HEK293T (cell line): ENCODE measurements around the gene SFI1.

Source experiments
- CTCF ChIA-PET: fragments of 350-600 bp; formaldehyde crosslinking; extraction: SDS; loops from one replicate; lab custom pipeline; 2021; ENCODE audit warnings: antibody characterized with exemption, inconsistent platforms; lab: Yijun Ruan, JAX
- POLR2A ChIA-PET: fragments of 350-600 bp; formaldehyde crosslinking; extraction: SDS; loops from one replicate; lab custom pipeline; 2020; ENCODE audit warnings: antibody characterized with exemption, inconsistent platforms; lab: Yijun Ruan, JAX
- DNase-seq: peaks from one replicate; pipeline ENCODE4 v3.0.0; 2012; ENCODE audit warnings: mixed read lengths; ENCODE audit errors: extremely low spot score
- ARNT ChIP-seq: fragments of 450-650 bp; IDR thresholded peaks from 2 replicates; pipeline ENCODE4 v1.6.1; 2017; ENCODE audit warnings: mild to moderate bottlenecking
- BHLHE40 ChIP-seq: fragments of 450-650 bp; IDR thresholded peaks from 2 replicates; pipeline ENCODE4 v1.6.1; 2016; ENCODE audit warnings: mild to moderate bottlenecking, moderate library complexity, borderline replicate concordance
- CTBP1 ChIP-seq: fragments of 450-650 bp; IDR thresholded peaks from 2 replicates; pipeline ENCODE4 v1.6.1; 2016; ENCODE audit warnings: borderline replicate concordance
- ELF4 ChIP-seq: fragments of 450-650 bp; IDR thresholded peaks from 2 replicates; pipeline ENCODE4 v1.6.1; 2017; ENCODE audit warnings: antibody characterized with exemption
- FOXA1 ChIP-seq: fragments of 450-650 bp; IDR thresholded peaks from 2 replicates; pipeline ENCODE4 v1.6.1; 2016; ENCODE audit warnings: mild to moderate bottlenecking
- FOXK2 ChIP-seq: fragments of 450-650 bp; IDR thresholded peaks from 2 replicates; pipeline ENCODE4 v1.6.1; 2016; ENCODE audit warnings: mild to moderate bottlenecking
- FOXM1 ChIP-seq: fragments of 450-650 bp; IDR thresholded peaks from 2 replicates; pipeline ENCODE4 v1.6.1; 2017; ENCODE audit warnings: mild to moderate bottlenecking, borderline replicate concordance
- HDGF ChIP-seq: fragments of 450-650 bp; IDR thresholded peaks from 2 replicates; pipeline ENCODE4 v1.6.1; 2017; ENCODE audit warnings: antibody characterized with exemption, borderline replicate concordance
- L3MBTL2 ChIP-seq: fragments of 450-650 bp; conservative IDR thresholded peaks from 2 replicates; pipeline ENCODE4 v1.6.1; 2016; ENCODE audit warnings: mild to moderate bottlenecking
- LEF1 ChIP-seq: fragments of 450-650 bp; IDR thresholded peaks from 2 replicates; pipeline ENCODE4 v1.6.1; 2017; ENCODE audit warnings: mild to moderate bottlenecking, borderline replicate concordance
- NFRKB ChIP-seq: fragments of 450-650 bp; IDR thresholded peaks from 2 replicates; pipeline ENCODE4 v1.6.1; 2016; ENCODE audit warnings: mild to moderate bottlenecking, moderate library complexity
- PKNOX1 ChIP-seq: fragments of 450-650 bp; IDR thresholded peaks from 2 replicates; pipeline ENCODE4 v1.6.1; 2016
- SP1 ChIP-seq: fragments of 450-650 bp; IDR thresholded peaks from 2 replicates; pipeline ENCODE4 v1.6.1; 2017
- SUZ12 ChIP-seq: fragments of 450-650 bp; IDR thresholded peaks from 2 replicates; pipeline ENCODE4 v1.6.1; 2016; ENCODE audit warnings: mild to moderate bottlenecking
- TARDBP ChIP-seq: fragments of 450-650 bp; IDR thresholded peaks from 2 replicates; pipeline ENCODE4 v1.6.1; 2016
- ZNF384 ChIP-seq: fragments of 450-650 bp; IDR thresholded peaks from 2 replicates; pipeline ENCODE4 v1.6.1; 2016

Gene SFI1

GRCh38 chr22:31579835-31580242, 83.5 kb downstream of the SFI1 start:
- DNase-seq: no peak
- no peak for TF ChIP-seq TARDBP
- no peak for TF ChIP-seq BHLHE40
- no peak for TF ChIP-seq L3MBTL2
- TF ChIP-seq ZNF384: no peak
- no peak for TF ChIP-seq SP1
- no peak for TF ChIP-seq CTBP1
- no peak for TF ChIP-seq HDGF
- no peak for TF ChIP-seq SUZ12
- no peak for TF ChIP-seq ARNT
- no peak for TF ChIP-seq NFRKB
- TF ChIP-seq FOXA1: no peak
- TF ChIP-seq FOXK2: no peak
- no peak for TF ChIP-seq PKNOX1
- TF ChIP-seq FOXM1: no peak
- TF ChIP-seq ELF4: no peak
- no peak for TF ChIP-seq LEF1
- CTCF ChIA-PET: no interaction called here
- POLR2A ChIA-PET: no interaction called here

GRCh38 chr22:31583861-31584485, 87.6 kb downstream of the SFI1 start:
- POLR2A ChIA-PET: no interaction called here
- DNase-seq: no peak
- CTCF ChIA-PET: no interaction called here

GRCh38 chr22:31584804-31585160, 88.4 kb downstream of the SFI1 start:
- POLR2A ChIA-PET: no interaction called here
- CTCF ChIA-PET: no interaction called here
- TF ChIP-seq SUZ12 (no peak), LEF1 (no peak), FOXK2 (no peak), PKNOX1 (no peak), TARDBP (no peak), ARNT (no peak), L3MBTL2 (no peak), BHLHE40 (no peak), FOXM1 (no peak), SP1 (no peak), FOXA1 (no peak)
- DNase-seq: no peak

More at GRCh38 chr22:31583861-31584485, 87.6 kb downstream of the SFI1 start:
- TF ChIP-seq ARNT: no peak
- no peak for TF ChIP-seq PKNOX1
- no peak for TF ChIP-seq HDGF
- TF ChIP-seq ELF4: no peak
- no peak for TF ChIP-seq SP1
- TF ChIP-seq FOXA1: no peak
- TF ChIP-seq NFRKB: no peak
- no peak for TF ChIP-seq CTBP1
- no peak for TF ChIP-seq LEF1
- no peak for TF ChIP-seq ZNF384
- TF ChIP-seq BHLHE40: no peak
- no peak for TF ChIP-seq TARDBP
- TF ChIP-seq SUZ12: no peak
- TF ChIP-seq FOXK2: no peak
- TF ChIP-seq FOXM1: no peak
- no peak for TF ChIP-seq L3MBTL2

- CTCF ChIA-PET: interaction anchor here (1.5 kb wide), 1 partner anchor 134 kb away, joined by 3 read pairs; no protein-coding TSS in a partner anchor
- POLR2A ChIA-PET: no interaction called here
- TF ChIP-seq L3MBTL2: no peak
- TF ChIP-seq BHLHE40: no peak
- TF ChIP-seq ZNF384: no peak
- TF ChIP-seq CTBP1: no peak
- no peak for TF ChIP-seq FOXA1
- no peak for TF ChIP-seq ARNT
- no peak for TF ChIP-seq PKNOX1
- no peak for TF ChIP-seq NFRKB
- TF ChIP-seq ELF4: no peak
- no peak for TF ChIP-seq TARDBP
- no peak for TF ChIP-seq LEF1
- TF ChIP-seq FOXM1: no peak
- no peak for TF ChIP-seq HDGF
- TF ChIP-seq FOXK2: no peak
- TF ChIP-seq SUZ12: no peak
- no peak for TF ChIP-seq SP1
- DNase-seq: no peak
These were observed 89.0 kb downstream of the SFI1 start for GRCh38 chr22:31585161-31585859.

- ChIA-PET CTCF (interaction anchor here (1.5 kb wide), 1 partner anchor 135 kb away, joined by 3 read pairs; no protein-coding TSS in a partner anchor), POLR2A (no interaction called here)
- DNase-seq: no peak
- no peak for TF ChIP-seq HDGF
- TF ChIP-seq SUZ12: no peak
- no peak for TF ChIP-seq ARNT
- TF ChIP-seq CTBP1: no peak
- no peak for TF ChIP-seq LEF1
- no peak for TF ChIP-seq FOXA1
- TF ChIP-seq ZNF384: no peak
- TF ChIP-seq ELF4: no peak
- TF ChIP-seq FOXK2: no peak
- TF ChIP-seq BHLHE40: no peak
- no peak for TF ChIP-seq L3MBTL2
- TF ChIP-seq TARDBP: no peak
- TF ChIP-seq NFRKB: no peak
- TF ChIP-seq SP1: no peak
- TF ChIP-seq FOXM1: no peak
- no peak for TF ChIP-seq PKNOX1
These were observed 90.0 kb downstream of the SFI1 start for GRCh38 chr22:31586137-31586920.
